ENCODE data around the gene PRPSAP2. TPM values are rescaled to one million over a fixed set of nuclear protein-coding genes. Genes with fewer than 3 reads are reported as not detected.

PRPSAP2 gene
- total and polyA plus RNA-seq, 2 of the 8 experiments (the other 6 are each of a cell fraction or from before 2014, with no cell fraction given): 28.7 to 50.5 TPM

GRCh38 chr17:18950346-18950745 is 92.4 kb downstream of the PRPSAP2 start:
- Histone ChIP-seq H2BK120ac (replicated peaks; ENCODE audit: low read depth, low read length) (no peak overlapping the region), H3K18ac (ENCODE audit: extremely low read depth, low read length) (no peak overlapping the region), H4K91ac (replicated peaks; ENCODE audit: insufficient read length, low read length) (no peak overlapping the region), H4K20me1 (replicated peaks in 1 of 2; ENCODE audit: control insufficient read depth in 1 of 2, insufficient read depth in 2 of 2, low read length in 2 of 2) (no peaks in the 10 kb centered on the region), H3K9ac (replicated peaks in 1 of 4; ENCODE audit: extremely low read depth in 1 of 4, low read depth in 3 of 4, low read length in 3 of 4) (no peak overlapping the region), H3K4me1 (replicated peaks in 1 of 4; ENCODE audit: control insufficient read depth in 3 of 4, insufficient read depth in 4 of 4, low read length in 3 of 4) (no peaks in the 10 kb centered on the region; a peak in 1 of 7 replicates), H2BK12ac (ENCODE audit: low read depth, low read length) (no peak overlapping the region), H2BK15ac (ENCODE audit: low read length) (no peak overlapping the region), H2AK5ac (ENCODE audit: low read depth, low read length) (no peak overlapping the region), H3K56ac (replicated peaks; ENCODE audit: insufficient read length, low read depth, low read length) (no peak overlapping the region), H2BK5ac (ENCODE audit: low read depth, low read length) (no peak overlapping the region), H3K36me3 (ENCODE audit: control insufficient read depth in 2 of 4, insufficient read depth in 4 of 4, low read length in 3 of 4) (no peaks in the 10 kb centered on the region), H3K27me3 (replicated peaks in 1 of 4; ENCODE audit: control insufficient read depth in 3 of 4, extremely low read depth in 1 of 4, insufficient read depth in 3 of 4, low read length in 3 of 4) (no peaks in the 10 kb centered on the region), H4K8ac (ENCODE audit: extremely low read depth, insufficient read depth, low read length) (no peak overlapping the region), H2AFZ (ENCODE audit: low read length) (no peak overlapping the region), H3K9me3 (ENCODE audit: insufficient read depth in 2 of 2, low read depth in 1 of 2, low read length in 1 of 2) (no peaks in the 10 kb centered on the region), H4K5ac (ENCODE audit: insufficient read length, low read depth, low read length) (no peak overlapping the region), H3K79me2 (ENCODE audit: control insufficient read depth in 1 of 2, insufficient read depth in 2 of 2, low read length in 2 of 2) (no peaks in the 10 kb centered on the region), H3K4me3 (ENCODE audit: extremely low read depth in 1 of 4, insufficient read depth in 2 of 4, low read depth in 3 of 4, low read length in 4 of 4) (no peak overlapping the region), H3K79me1 (ENCODE audit: low read depth, low read length) (no peaks in the 10 kb centered on the region), H2BK20ac (ENCODE audit: low read length) (no peak overlapping the region), H3K27ac (ENCODE audit: low read depth, low read length) (no peak overlapping the region), H3K4me2 (ENCODE audit: insufficient read depth in 1 of 2, low read depth in 2 of 2, low read length in 2 of 2) (no peak overlapping the region), H3K23me2 (ENCODE audit: low read depth, low read length) (no peaks in the 10 kb centered on the region), H3K4ac (replicated peaks; ENCODE audit: insufficient read length, low read depth, low read length) (peak overlapping the region; percentile 66), H3K14ac (ENCODE audit: insufficient read length) (no peak overlapping the region), H3K23ac (ENCODE audit: insufficient read length) (no peak overlapping the region)
- DNase-seq (ENCODE audit: low read depth in 1 of 2, low spot score in 2 of 2) (no peak), FAIRE-seq (no peak)
- POLR2A ChIA-PET (ENCODE audit: partially characterized antibody): no interaction called here
- WGBS, 2 experiments (ENCODE audit: extremely low coverage in 1 of 2, insufficient coverage in 1 of 2, insufficient read length in 1 of 2, insufficient replicate concordance in 2 of 2, low coverage in 1 of 2, low lambda C conversion rate in 2 of 2, missing lambda C conversion rate in 1 of 2): 88% methylated on average over 4 of the region's 4 CpGs; no CpG with 5 or more reads in 1 of the 2 experiments
- CTCF ChIA-PET (ENCODE audit: partially characterized antibody): interaction anchor here (0.6 to 2.6 kb wide), 3 partner anchors 8 to 46 kb away, joined by 4 to 10 read pairs (median 8); no protein-coding TSS in a partner anchor
- TF ChIP-seq TEAD4 (IDR thresholded peaks at IDR 0.05; ENCODE audit: low read depth, low read length) (no peak), SRF (IDR thresholded peaks at IDR 0.05; ENCODE audit: low read depth, low read length) (no peak), GTF2F1 (IDR thresholded peaks at IDR 0.05; ENCODE audit: borderline replicate concordance, low read depth, low read length) (no peak), FOSL1 (IDR thresholded peaks at IDR 0.05; ENCODE audit: insufficient read depth, low read depth, low read length) (no peak), CTBP2 (IDR thresholded peaks at IDR 0.05; ENCODE audit: borderline replicate concordance, insufficient read depth, insufficient read length, low read length) (no peak), USF2 (IDR thresholded peaks at IDR 0.05; ENCODE audit: low read length) (no peak), GABPA (IDR thresholded peaks at IDR 0.05; ENCODE audit: borderline replicate concordance, insufficient read depth, low read length) (no peak), SP2 (IDR thresholded peaks at IDR 0.05; ENCODE audit: low read length) (no peak), POLR2A (IDR thresholded peaks at IDR 0.05; ENCODE audit: control extremely low read depth in 1 of 2, low read depth in 2 of 2, low read length in 2 of 2) (no peak), CTCF (IDR thresholded peaks at IDR 0.05; ENCODE audit: control extremely low read depth in 1 of 3, insufficient read depth in 1 of 3, low read depth in 1 of 3, low read length in 3 of 3) (no peak), ZNF274 (IDR thresholded peaks at IDR 0.05; ENCODE audit: borderline replicate concordance, extremely low read depth, low read length) (no peak)

Data from H1 (cell line).